ENCODE data around the gene PGAM2. TPM values are rescaled to one million over a fixed set of nuclear protein-coding genes. Genes with fewer than 3 reads are reported as not detected.

The PGAM2 gene
- total RNA-seq, 1 experiment from 2014 or later, result 9.7 TPM

DNA sequence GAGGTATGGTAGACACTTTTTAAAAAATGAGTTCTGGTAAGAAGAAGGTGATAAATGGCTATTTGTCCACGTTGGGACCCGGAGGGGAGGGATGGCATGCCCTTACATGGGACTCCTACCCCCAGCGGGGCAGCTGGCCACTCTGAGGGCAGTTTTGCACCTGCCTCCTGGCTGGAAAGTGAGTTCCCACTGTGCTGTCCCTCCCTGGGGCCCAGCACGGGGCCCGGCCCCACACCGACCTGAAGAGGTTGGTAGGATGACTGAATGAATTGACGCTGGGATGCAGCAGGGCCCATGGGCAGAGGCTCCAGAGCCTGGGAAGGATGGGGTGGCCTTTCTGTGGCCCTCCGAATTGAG, 38.2 kb upstream of the PGAM2 start:
- Histone ChIP-seq H3K27ac (no peak overlapping the region), H3F3A (ENCODE audit: insufficient read depth, low read depth) (peaks cover 5% of the 10 kb centered on the region; the same call in 1 of the 2 replicates), H3K9me2 (ENCODE audit: insufficient read depth) (no peaks in the 10 kb centered on the region), H3K36me3 (ENCODE audit: low read depth) (no peaks in the 10 kb centered on the region), H3K79me2 (ENCODE audit: low read depth) (no peaks in the 10 kb centered on the region), H3K4me2 (no peak overlapping the region), H3K9me3 (ENCODE audit: insufficient read depth, low read depth) (no peaks in the 10 kb centered on the region), H3K4me1 (replicated peaks; ENCODE audit: insufficient read depth) (0 out of 2 replicates have a peak, but pooled peaks cover 7% of the 10 kb centered on the region), H3K4me3 (no peak overlapping the region), H3K27me3 (ENCODE audit: insufficient read depth, low read depth) (no peaks in the 10 kb centered on the region), H4K20me1 (ENCODE audit: insufficient read depth) (no peaks in the 10 kb centered on the region), H2AFZ (no peak overlapping the region)
- ChIA-PET CTCF (no interaction called here), POLR2A (ENCODE audit: unreplicated experiment) (no interaction called here)
- intact Hi-C loops (cut with micrococcal nuclease; ENCODE audit: unreplicated experiment), result no loop called here
- DNase-seq, result no peak
- no TSS peak for BruUV-seq (replicated peaks)
- TF ChIP-seq, protein P1, sequence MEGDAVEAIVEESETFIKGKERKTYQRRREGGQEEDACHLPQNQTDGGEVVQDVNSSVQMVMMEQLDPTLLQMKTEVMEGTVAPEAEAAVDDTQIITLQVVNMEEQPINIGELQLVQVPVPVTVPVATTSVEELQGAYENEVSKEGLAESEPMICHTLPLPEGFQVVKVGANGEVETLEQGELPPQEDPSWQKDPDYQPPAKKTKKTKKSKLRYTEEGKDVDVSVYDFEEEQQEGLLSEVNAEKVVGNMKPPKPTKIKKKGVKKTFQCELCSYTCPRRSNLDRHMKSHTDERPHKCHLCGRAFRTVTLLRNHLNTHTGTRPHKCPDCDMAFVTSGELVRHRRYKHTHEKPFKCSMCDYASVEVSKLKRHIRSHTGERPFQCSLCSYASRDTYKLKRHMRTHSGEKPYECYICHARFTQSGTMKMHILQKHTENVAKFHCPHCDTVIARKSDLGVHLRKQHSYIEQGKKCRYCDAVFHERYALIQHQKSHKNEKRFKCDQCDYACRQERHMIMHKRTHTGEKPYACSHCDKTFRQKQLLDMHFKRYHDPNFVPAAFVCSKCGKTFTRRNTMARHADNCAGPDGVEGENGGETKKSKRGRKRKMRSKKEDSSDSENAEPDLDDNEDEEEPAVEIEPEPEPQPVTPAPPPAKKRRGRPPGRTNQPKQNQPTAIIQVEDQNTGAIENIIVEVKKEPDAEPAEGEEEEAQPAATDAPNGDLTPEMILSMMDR (conservative IDR thresholded peaks at IDR 0.05), result no peak
- no peak for TF ChIP-seq EZH2 (IDR thresholded peaks at IDR 0.05; ENCODE audit: low read depth)

DNA sequence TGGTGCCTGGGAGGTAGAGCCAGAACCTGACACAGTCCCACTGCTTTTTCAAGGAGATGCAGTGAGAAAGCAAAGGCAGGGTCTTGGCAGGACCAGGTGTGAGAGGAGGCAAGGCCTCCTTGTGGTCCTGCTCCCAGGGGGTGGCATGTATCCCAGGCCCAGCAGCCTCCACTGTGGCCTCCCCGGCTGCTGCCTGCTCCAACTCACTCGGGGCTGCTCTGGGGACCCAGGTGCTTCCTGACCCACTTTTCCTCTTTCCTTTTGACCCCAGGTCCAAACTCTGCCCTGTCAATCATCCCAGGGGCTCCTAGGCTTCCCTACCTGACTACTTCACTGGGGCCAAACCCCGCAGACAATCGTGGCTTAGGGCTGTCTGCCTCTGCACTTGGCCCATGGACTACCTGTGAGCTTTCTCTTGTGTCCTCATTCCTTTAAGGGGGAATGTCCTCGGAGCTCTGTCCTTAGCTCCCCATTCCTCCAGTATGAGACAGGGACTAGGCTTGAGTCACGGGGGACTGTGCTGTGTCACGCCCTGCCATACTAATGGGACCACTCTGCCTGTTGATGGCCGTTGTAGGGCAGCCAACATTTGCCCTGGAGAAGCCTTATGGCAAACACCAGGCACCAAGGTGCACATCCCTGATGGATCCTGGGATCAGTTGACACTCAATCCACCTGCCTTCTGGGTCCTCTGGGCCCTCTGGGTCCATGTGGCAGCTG, 37.6 kb upstream of the PGAM2 start:
- Histone ChIP-seq H3K27ac (no peak overlapping the region), H3K9me3 (ENCODE audit: insufficient read depth, low read depth) (no peaks in the 10 kb centered on the region), H3K4me3 (no peak overlapping the region), H3K9me2 (ENCODE audit: insufficient read depth) (no peaks in the 10 kb centered on the region), H3K79me2 (ENCODE audit: low read depth) (no peaks in the 10 kb centered on the region), H3F3A (ENCODE audit: insufficient read depth, low read depth) (peaks cover 5% of the 10 kb centered on the region; the same call in 1 of the 2 replicates), H3K27me3 (ENCODE audit: insufficient read depth, low read depth) (no peaks in the 10 kb centered on the region), H4K20me1 (ENCODE audit: insufficient read depth) (no peaks in the 10 kb centered on the region), H3K4me2 (no peak overlapping the region), H2AFZ (no peak overlapping the region), H3K36me3 (ENCODE audit: low read depth) (no peaks in the 10 kb centered on the region), H3K4me1 (replicated peaks; ENCODE audit: insufficient read depth) (0 out of 2 replicates have a peak, but pooled peaks cover 7% of the 10 kb centered on the region)
- CTCF ChIA-PET, result no interaction called here
- POLR2A ChIA-PET (ENCODE audit: unreplicated experiment), result no interaction called here
- TF ChIP-seq, protein P1 (conservative IDR thresholded peaks at IDR 0.05), result no peak
- no TSS peak for BruUV-seq (replicated peaks)
- intact Hi-C loops (cut with micrococcal nuclease; ENCODE audit: unreplicated experiment), result no loop called here
- DNase-seq, result no peak

DNA sequence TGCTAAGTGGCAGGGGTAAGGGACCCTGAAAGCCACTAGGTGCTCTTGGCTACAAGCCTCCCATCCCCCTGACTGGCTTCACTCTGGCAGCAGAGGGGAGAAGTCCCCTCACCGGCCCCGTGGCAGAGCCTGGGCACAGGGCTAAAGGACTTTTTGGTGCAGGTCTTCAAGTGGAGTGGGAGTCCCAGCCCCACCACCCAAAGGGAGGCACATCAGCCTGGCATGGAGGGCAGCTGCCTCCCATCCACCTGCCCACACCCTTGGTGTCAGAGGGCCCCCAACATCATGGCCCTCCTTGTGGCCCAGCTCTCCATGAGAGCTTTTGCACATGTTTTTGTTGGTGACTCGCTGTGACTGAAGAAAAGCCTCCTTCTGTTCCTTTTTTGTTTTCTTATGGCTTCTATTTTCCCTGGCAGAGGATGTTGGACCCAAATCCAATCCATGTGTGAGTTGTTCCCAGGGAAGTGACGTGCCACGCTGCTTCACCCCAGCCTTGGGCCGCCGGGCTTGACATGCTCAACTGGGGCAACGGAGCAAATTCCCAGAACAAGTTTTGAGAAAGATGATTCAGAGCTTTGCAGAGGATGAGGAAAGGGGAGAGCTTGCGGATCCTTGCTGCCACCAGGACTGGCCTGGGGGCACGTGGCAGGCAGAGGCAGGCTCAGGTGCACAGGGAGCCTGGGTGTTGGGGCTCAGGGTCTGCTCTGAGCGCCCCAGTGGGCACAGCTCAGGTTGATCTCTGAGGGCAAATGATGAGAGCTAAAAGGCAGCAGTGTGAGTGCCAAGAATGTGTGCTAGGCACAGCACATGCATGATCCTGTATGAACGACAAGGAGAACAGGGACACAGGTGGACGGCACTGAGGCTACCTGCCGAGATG, 36.8 kb upstream of the PGAM2 start:
- no peak for DNase-seq
- H3K27me3 ChIP-seq (ENCODE audit: insufficient read depth, low read depth), result no peaks in the 10 kb centered on the region
- H3F3A ChIP-seq (ENCODE audit: insufficient read depth, low read depth), result peaks cover 5% of the 10 kb centered on the region; the same call in 1 of the 2 replicates
- no peaks in the 10 kb centered on the region for H3K36me3 ChIP-seq (ENCODE audit: low read depth)
- no peaks in the 10 kb centered on the region for H3K9me3 ChIP-seq (ENCODE audit: insufficient read depth, low read depth)
- H3K27ac ChIP-seq, result no peak overlapping the region
- POLR2A ChIA-PET (ENCODE audit: unreplicated experiment), result interaction anchor here (0.6 kb wide), 1 partner anchor 760 kb away, joined by 4 read pairs; no protein-coding TSS in a partner anchor
- H2AFZ ChIP-seq, result no peak overlapping the region
- no TSS peak for BruUV-seq (replicated peaks)
- H3K4me3 ChIP-seq, result no peak overlapping the region
- no peaks in the 10 kb centered on the region for H3K9me2 ChIP-seq (ENCODE audit: insufficient read depth)
- no peak overlapping the region for H3K4me2 ChIP-seq
- CTCF ChIA-PET, result no interaction called here
- intact Hi-C loops (cut with micrococcal nuclease; ENCODE audit: unreplicated experiment), result no loop called here
- no peaks in the 10 kb centered on the region for H4K20me1 ChIP-seq (ENCODE audit: insufficient read depth)
- no peaks in the 10 kb centered on the region for H3K79me2 ChIP-seq (ENCODE audit: low read depth)
- H3K4me1 ChIP-seq (replicated peaks; ENCODE audit: insufficient read depth), result 0 out of 2 replicates have a peak, but pooled peaks cover 7% of the 10 kb centered on the region
- TF ChIP-seq, protein P1 (conservative IDR thresholded peaks at IDR 0.05), result no peak
- no peak for TF ChIP-seq EZH2 (IDR thresholded peaks at IDR 0.05; ENCODE audit: low read depth)
